Measurements from ENCODE around the gene SCG5.

Gene SCG5

DNA sequence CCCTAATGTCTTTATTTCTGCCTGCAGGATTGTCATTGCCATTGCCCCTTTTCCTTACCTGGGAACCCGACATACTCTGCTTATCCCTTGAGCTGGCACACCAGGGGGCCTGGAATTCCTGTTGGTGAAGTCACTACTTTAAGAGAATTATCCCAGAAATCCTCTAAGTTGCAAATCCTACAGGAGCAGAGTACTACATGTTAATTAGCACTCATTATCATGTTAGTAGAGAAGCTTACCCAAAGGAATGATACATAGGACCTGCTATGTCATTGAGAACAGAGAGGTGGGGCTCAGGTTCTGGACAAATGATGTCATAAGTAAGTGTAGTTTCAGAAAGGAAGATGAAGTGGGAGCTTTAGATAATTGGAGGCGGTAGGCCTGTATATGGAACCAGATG, 27.4 kb downstream of the SCG5 start:
- no peak overlapping the region for H3K4me3 ChIP-seq (ENCODE audit: low read depth, low read length)
- TF ChIP-seq, protein P1, sequence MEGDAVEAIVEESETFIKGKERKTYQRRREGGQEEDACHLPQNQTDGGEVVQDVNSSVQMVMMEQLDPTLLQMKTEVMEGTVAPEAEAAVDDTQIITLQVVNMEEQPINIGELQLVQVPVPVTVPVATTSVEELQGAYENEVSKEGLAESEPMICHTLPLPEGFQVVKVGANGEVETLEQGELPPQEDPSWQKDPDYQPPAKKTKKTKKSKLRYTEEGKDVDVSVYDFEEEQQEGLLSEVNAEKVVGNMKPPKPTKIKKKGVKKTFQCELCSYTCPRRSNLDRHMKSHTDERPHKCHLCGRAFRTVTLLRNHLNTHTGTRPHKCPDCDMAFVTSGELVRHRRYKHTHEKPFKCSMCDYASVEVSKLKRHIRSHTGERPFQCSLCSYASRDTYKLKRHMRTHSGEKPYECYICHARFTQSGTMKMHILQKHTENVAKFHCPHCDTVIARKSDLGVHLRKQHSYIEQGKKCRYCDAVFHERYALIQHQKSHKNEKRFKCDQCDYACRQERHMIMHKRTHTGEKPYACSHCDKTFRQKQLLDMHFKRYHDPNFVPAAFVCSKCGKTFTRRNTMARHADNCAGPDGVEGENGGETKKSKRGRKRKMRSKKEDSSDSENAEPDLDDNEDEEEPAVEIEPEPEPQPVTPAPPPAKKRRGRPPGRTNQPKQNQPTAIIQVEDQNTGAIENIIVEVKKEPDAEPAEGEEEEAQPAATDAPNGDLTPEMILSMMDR (IDR thresholded peaks at IDR 0.05; ENCODE audit: low read depth, low read length), result no peak

DNA sequence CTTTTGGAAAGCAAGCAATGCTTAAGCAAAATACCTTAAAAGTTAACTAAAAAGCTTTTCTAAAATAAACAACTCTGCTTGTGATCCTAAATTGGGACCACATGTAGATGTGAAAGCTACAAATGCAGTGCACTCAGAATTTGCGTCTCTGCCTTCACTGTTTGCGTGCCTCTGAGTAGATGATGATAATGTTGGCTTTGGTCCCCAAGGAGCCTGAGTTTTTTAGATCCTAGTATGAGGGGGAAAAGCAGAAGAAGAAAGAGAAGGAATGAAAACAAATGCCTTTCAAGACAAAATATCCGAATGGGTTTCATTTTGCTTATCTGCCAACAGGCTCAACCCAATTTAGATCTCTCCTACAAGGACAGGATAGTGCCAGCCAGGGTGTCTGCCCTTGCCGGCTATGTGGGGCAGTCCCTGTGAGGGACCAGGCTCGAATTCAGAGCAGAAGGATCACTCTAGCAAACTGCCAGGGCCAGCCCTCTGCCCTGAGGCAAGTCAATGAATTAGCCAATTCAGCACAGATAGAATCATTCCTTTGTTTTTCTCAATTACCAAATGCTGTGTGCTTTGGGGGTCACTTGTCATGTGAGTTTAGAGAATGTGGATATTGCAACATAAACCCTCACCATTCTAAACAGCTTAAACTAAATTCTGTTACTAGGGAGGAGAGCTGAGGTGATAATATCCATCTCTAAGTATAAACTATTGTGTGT, 28.5 kb downstream of the SCG5 start:
- TF ChIP-seq, protein P1 (IDR thresholded peaks at IDR 0.05; ENCODE audit: low read depth, low read length), result no peak
- no peak overlapping the region for H3K4me3 ChIP-seq (ENCODE audit: low read depth, low read length)

DNA sequence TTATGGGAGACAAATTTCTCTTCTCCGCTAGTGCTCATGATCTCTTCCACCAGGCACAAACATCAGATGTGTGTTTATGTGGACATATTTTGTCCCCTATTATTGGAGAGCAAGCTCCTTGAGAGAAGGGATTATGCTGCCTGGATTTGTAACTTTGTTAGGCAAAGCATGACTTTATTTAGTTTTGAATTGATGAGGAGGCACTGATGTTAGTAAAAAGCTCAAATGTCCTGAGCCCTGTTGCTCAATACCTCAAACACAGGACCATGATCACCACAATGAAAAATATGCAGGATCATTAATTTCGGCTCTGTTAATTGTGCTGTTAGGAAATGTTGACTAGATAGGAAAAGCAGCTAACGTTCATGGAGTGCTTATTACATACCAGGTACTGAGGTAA, 29.1 kb downstream of the SCG5 start:
- TF ChIP-seq, protein P1 (IDR thresholded peaks at IDR 0.05; ENCODE audit: low read depth, low read length), result no peak
- no peak overlapping the region for H3K4me3 ChIP-seq (ENCODE audit: low read depth, low read length)

DNA sequence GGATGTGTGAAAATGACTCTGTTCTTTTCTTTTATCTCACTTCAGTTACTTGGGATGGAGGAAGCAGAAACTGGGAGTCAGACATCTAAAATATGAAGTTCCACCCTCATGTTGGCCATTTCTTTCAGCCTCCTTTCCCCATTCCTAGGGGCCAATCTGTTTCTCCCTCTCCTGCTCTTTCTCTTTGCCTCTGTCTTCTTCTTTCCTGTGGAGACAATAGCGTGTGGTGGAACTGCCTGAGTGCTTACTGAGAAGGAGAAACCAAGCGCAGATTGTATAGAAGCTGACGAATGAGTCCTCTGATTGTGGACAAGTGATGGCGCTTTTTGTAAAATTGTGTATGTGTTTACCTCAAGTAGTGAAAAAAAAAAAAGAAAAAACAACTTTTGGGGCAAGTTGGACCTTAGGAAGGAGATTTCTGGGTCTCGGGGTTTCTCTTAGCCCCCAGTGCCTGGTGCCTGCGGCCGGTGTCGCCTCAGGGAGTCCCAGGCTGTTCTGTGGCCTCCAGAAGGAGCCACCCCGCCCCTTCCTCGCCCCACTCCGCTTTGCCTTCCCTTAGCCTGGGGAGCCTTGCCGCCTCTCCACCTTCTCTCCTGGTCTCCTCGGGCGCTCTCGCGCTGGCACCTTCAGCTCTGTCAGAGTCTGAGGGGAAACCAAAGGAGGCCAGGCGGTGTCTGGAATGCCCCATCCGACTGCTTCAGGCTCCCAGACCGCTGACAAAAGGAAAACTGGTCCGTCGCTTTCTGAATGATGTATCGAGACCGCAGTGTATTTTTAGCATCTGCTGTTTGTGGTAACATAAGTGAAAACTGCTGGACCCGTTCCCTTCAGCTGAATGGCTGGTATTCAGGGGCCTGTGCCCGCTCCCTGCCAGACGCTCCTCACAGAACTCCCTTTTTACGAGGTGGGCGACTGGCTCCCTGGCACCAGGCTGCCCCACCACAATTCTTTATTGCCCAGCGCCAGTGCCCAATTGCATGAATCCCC, 30.1 kb downstream of the SCG5 start:
- no peak overlapping the region for H3K4me3 ChIP-seq (ENCODE audit: low read depth, low read length)
- TF ChIP-seq, protein P1 (IDR thresholded peaks at IDR 0.05; ENCODE audit: low read depth, low read length), result no peak

DNA sequence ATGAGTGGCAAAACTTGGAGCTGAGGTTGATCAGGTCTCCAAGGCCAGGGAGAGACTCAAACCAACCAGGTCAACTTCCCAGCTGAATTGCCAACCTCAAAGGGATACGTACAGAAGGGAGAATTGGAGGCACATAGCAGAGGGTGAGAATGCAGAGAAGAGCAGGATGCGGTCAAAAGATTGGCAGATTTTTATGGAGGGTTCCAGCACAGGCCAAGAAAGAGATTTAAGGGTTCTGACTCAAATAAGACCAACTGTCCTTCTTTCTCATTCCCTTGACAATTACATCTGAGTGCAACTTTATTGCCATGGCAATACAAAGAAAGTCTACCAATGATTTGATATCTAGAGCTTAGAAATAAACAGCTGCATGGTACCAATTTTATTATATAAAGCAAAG, 33.2 kb downstream of the SCG5 start:
- H3K4me3 ChIP-seq (ENCODE audit: low read depth, low read length), result no peak overlapping the region
- TF ChIP-seq, protein P1 (IDR thresholded peaks at IDR 0.05; ENCODE audit: low read depth, low read length), result no peak

DNA sequence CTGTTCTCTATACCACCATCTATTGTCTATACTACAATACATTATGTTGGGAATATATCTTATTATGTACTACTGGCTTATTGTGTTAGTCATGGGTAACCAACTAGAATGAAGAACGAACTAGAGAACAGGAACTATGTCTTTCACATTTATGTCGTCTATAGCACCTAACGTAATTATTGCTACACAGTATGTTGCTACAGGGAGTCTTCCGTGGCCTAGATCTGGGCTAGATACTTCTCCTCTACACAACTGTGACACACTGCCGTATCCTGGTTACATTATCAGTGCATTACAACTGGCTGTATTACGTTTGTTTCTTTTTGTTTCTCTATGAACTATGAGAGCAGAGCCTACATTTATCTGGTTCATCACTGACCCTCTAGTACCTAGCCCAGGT, 34.0 kb downstream of the SCG5 start:
- TF ChIP-seq, protein P1 (IDR thresholded peaks at IDR 0.05; ENCODE audit: low read depth, low read length), result no peak
- no peak overlapping the region for H3K4me3 ChIP-seq (ENCODE audit: low read depth, low read length)

DNA sequence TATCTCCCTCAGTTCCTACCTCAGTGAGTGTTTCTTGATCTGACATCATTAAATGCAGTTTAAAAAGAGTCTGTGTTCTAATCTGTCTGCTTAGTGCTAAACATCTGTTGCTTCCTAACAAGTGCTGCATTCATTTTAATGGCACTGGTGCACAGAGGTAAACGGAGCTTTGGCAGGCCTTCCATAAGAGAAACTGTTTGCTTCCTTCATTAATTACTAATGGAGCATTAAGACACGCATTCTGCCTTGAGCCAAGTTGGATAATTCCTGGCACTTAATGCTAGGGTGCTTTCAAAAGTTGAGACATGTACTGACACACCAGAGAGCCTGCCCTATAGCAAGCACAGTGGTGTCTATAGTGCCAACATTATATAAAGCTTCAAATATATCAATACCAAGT, 34.7 kb downstream of the SCG5 start:
- H3K4me3 ChIP-seq (ENCODE audit: low read depth, low read length), result no peak overlapping the region
- TF ChIP-seq, protein P1 (IDR thresholded peaks at IDR 0.05; ENCODE audit: low read depth, low read length), result no peak
